ENCODE measurements around the gene CTBP2. TPM values are rescaled to one million over a fixed set of nuclear protein-coding genes. Genes with fewer than 3 reads are reported as not detected.

CTBP2 gene
- total RNA-seq, 1 experiment from 2014 or later = 77.8 TPM

DNA sequence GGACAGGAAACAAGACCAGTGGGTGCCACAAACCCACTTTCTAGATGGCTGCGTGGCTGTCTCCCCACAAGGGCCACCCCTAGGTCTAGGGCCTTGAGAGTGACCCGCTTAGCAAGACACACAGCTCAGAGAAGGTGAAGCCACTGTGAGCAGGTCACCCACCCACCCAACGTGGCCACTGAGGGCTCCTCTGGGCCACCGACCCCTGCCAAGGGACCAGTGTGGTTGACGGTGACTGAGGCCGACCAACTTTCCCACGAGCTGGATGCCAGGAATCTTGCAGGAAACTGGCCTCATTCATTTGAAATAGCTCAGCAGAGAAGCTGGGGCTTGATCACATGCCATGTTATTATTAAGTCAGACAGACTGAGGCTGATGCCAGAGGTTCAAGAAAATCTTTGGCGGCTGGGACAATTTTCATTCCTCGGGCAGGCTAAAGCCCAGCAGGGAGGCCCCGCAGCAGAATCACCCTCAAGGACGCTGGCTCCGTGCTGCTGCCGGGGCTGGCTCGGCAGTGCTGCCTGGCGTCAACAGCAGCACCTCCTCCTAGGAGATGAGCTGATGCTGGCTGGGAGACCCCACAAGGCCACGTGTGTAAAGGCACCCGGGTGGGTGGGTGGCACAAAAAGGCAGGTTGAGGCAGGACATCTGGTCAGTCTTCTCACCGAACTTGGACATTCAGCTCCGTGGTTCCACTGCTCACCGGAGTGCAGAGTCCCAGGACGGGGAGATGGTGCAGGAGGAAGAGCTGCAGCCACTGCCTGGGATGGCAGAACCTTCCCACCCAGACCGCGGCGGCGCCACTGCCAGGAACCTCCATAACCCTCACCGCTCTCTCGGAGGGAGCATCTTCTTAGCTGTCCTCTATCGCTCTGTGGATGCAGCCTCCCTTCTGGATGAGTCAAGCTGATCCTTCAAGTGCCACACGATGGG, 160.7 kb downstream of the CTBP2 start:
- no TSS peak for BruUV-seq (replicated peaks)
- no peaks in the 10 kb centered on the region for H3K9me3 ChIP-seq (ENCODE audit: low read depth, low read length, poor library complexity, severe bottlenecking)
- H3K36me3 ChIP-seq (ENCODE audit: insufficient read depth, low read length, poor library complexity, severe bottlenecking) = peaks cover 51% of the 10 kb centered on the region
- POLR2A ChIA-PET (ENCODE audit: low non-redundant PET) = no interaction called here
- no peak for TF ChIP-seq EZH2 (IDR thresholded peaks at IDR 0.05; ENCODE audit: borderline replicate concordance, low read depth, low read length, poor library complexity, severe bottlenecking)
- TF ChIP-seq, protein P1, sequence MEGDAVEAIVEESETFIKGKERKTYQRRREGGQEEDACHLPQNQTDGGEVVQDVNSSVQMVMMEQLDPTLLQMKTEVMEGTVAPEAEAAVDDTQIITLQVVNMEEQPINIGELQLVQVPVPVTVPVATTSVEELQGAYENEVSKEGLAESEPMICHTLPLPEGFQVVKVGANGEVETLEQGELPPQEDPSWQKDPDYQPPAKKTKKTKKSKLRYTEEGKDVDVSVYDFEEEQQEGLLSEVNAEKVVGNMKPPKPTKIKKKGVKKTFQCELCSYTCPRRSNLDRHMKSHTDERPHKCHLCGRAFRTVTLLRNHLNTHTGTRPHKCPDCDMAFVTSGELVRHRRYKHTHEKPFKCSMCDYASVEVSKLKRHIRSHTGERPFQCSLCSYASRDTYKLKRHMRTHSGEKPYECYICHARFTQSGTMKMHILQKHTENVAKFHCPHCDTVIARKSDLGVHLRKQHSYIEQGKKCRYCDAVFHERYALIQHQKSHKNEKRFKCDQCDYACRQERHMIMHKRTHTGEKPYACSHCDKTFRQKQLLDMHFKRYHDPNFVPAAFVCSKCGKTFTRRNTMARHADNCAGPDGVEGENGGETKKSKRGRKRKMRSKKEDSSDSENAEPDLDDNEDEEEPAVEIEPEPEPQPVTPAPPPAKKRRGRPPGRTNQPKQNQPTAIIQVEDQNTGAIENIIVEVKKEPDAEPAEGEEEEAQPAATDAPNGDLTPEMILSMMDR (conservative IDR thresholded peaks at IDR 0.05; ENCODE audit: low read depth, low read length) = no peak
- no peaks in the 10 kb centered on the region for H3K4me1 ChIP-seq (ENCODE audit: insufficient read depth, low read length, poor library complexity, severe bottlenecking)
- no peaks in the 10 kb centered on the region for H3K27me3 ChIP-seq (replicated peaks; ENCODE audit: insufficient read depth, low read depth, low read length, poor library complexity)
- H3K27ac ChIP-seq (ENCODE audit: low read depth, low read length, poor library complexity, severe bottlenecking) = no peak overlapping the region
- intact Hi-C loops (cut with micrococcal nuclease; ENCODE audit: unreplicated experiment) = no loop called here
- H3K4me3 ChIP-seq (ENCODE audit: low read depth, low read length, poor library complexity, severe bottlenecking) = no peak overlapping the region
- DNase-seq (ENCODE audit: low spot score) = no peak
- CTCF ChIA-PET = interaction anchor here (0.5 to 0.7 kb wide), 2 partner anchors 23 to 155 kb away, joined by 4 to 7 read pairs; no protein-coding TSS in a partner anchor

DNA sequence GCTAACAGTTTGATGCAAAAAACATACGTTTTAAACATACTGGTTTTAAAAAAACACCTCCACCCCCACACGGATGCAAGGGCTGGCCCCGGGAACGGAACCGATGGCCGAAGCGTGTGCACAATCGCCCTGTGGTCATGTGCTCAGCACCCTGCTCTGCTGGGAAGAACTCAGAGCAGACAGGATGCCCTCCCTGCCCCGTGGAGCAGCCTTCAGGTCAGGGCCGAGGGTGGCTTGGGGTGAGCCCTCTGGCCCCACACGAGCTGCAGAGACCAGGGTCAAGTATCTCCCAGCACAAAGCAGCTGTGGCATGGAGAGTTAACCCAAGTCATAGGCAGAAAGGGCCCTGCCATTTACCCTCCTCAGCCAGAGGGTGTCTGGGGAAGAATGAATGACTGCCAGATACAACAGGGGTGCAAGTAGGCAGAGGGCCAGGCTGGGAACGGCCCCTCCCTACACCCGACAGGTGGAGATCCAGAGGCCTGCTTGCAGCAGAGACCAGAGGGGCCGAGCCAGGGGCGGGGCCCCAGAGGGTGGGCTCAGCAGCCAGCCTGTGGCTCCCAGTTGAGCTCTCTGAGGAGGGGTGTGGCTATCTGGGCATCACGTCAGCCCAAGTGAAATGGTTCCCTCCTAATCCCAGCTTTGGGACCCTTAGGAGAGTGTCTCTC, 161.6 kb downstream of the CTBP2 start:
- intact Hi-C loops (cut with micrococcal nuclease; ENCODE audit: unreplicated experiment) = no loop called here

More for the DNA sequence above, 161.6 kb downstream of the CTBP2 start:
- no peak for DNase-seq (ENCODE audit: low spot score)
- CTCF ChIA-PET = no interaction called here
- Histone ChIP-seq H3K36me3 (ENCODE audit: insufficient read depth, low read length, poor library complexity, severe bottlenecking) (peaks cover 59% of the 10 kb centered on the region), H3K27ac (ENCODE audit: low read depth, low read length, poor library complexity, severe bottlenecking) (no peak overlapping the region), H3K27me3 (replicated peaks; ENCODE audit: insufficient read depth, low read depth, low read length, poor library complexity) (no peaks in the 10 kb centered on the region), H3K4me3 (ENCODE audit: low read depth, low read length, poor library complexity, severe bottlenecking) (no peak overlapping the region), H3K9me3 (ENCODE audit: low read depth, low read length, poor library complexity, severe bottlenecking) (no peaks in the 10 kb centered on the region), H3K4me1 (ENCODE audit: insufficient read depth, low read length, poor library complexity, severe bottlenecking) (no peaks in the 10 kb centered on the region)
- no TSS peak for BruUV-seq (replicated peaks)
- POLR2A ChIA-PET (ENCODE audit: low non-redundant PET) = no interaction called here
- TF ChIP-seq EZH2 (IDR thresholded peaks at IDR 0.05; ENCODE audit: borderline replicate concordance, low read depth, low read length, poor library complexity, severe bottlenecking) = no peak
- TF ChIP-seq, protein P1 (conservative IDR thresholded peaks at IDR 0.05; ENCODE audit: low read depth, low read length) = no peak
